Measurements from ENCODE around the gene DGKE.

Gene DGKE

DNA sequence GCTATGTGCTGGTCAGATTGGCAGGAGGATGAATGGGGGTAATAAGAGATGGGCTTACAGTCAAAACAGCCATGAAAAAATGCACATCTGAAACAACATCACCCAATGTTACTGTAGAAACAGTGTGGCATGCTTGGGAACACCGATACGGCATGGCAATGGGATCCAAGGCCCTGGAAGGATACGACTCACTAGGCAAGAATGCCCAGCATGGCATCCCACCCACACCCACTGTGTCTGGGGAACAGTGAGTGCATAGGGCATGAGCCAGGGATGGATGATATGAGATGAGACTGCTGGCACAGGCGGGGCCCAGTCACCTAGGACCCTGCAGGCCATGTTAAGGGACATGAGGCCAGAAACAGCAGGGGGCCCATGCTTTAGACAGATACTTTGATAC lies 68.4 kb downstream of the DGKE start:
- TF ChIP-seq FOXP2 (optimal IDR thresholded peaks at IDR 0.05; ENCODE audit: borderline replicate concordance, extremely low read depth, extremely low read length, insufficient read depth) (no peak), POLR2AphosphoS5 (IDR thresholded peaks at IDR 0.05; ENCODE audit: low read depth, low read length) (no peak), SIN3A (IDR thresholded peaks at IDR 0.05; ENCODE audit: borderline replicate concordance, insufficient read depth, low read length) (no peak), TAF1 (IDR thresholded peaks at IDR 0.05; ENCODE audit: borderline replicate concordance, insufficient read depth, low read length) (no peak), REST (IDR thresholded peaks at IDR 0.05; ENCODE audit: insufficient read depth in 1 of 2, low read depth in 2 of 2, low read length in 2 of 2) (no peak)

DNA sequence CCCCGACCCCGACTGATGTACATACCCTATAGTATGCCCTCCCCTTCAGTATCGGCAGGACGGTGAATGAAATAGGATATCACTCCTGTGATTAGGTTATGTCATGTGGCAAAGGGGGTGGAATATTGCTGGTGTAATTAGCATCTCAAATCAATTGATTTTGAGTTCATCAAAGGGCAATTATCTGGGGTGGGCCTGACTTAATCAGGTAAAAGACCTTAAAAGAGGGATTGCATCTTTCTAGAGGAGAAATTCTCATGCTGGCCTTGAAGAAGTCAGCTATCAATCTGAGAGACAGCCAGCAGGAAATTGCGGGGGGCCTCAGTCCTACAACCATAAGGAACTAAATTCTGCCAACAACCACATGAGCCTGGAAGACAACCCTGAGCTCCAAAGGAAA lies 69.6 kb downstream of the DGKE start:
- TF ChIP-seq POLR2AphosphoS5 (IDR thresholded peaks at IDR 0.05; ENCODE audit: low read depth, low read length): no peak
- no peak for TF ChIP-seq REST (IDR thresholded peaks at IDR 0.05; ENCODE audit: insufficient read depth in 1 of 2, low read depth in 2 of 2, low read length in 2 of 2)
- TF ChIP-seq FOXP2 (optimal IDR thresholded peaks at IDR 0.05; ENCODE audit: borderline replicate concordance, extremely low read depth, extremely low read length, insufficient read depth): no peak
- no peak for TF ChIP-seq SIN3A (IDR thresholded peaks at IDR 0.05; ENCODE audit: borderline replicate concordance, insufficient read depth, low read length)
- TF ChIP-seq TAF1 (IDR thresholded peaks at IDR 0.05; ENCODE audit: borderline replicate concordance, insufficient read depth, low read length): no peak

DNA sequence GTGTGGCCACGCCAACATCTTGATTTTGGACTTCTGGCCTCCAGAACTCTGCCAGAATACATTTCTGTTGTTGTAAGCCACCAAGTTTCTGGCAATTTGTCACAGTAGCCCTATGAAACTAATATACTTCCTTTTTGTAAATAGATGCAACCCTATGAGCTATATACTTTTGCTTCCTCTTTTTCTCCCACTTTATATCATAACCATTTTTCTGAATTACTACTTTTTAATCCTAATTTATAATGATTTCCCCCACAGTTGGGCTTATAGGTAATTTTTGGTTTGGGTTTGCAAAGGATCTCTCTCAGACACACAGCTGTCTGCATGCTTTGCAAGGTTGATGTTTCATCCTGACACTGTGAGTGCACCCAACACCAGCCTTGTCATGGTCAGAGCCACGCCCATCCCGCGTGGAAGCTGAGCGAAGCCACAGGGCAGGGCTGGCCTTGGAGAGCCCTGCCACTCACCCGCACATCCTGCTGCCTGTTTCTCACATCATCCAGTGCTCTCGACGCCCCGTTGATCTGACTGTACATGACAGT lies 74.1 kb downstream of the DGKE start:
- TF ChIP-seq REST (IDR thresholded peaks at IDR 0.05; ENCODE audit: insufficient read depth in 1 of 2, low read depth in 2 of 2, low read length in 2 of 2) (no peak), TAF1 (IDR thresholded peaks at IDR 0.05; ENCODE audit: borderline replicate concordance, insufficient read depth, low read length) (no peak), SIN3A (IDR thresholded peaks at IDR 0.05; ENCODE audit: borderline replicate concordance, insufficient read depth, low read length) (no peak), POLR2AphosphoS5 (IDR thresholded peaks at IDR 0.05; ENCODE audit: low read depth, low read length) (no peak), FOXP2 (optimal IDR thresholded peaks at IDR 0.05; ENCODE audit: borderline replicate concordance, extremely low read depth, extremely low read length, insufficient read depth) (no peak)

DNA sequence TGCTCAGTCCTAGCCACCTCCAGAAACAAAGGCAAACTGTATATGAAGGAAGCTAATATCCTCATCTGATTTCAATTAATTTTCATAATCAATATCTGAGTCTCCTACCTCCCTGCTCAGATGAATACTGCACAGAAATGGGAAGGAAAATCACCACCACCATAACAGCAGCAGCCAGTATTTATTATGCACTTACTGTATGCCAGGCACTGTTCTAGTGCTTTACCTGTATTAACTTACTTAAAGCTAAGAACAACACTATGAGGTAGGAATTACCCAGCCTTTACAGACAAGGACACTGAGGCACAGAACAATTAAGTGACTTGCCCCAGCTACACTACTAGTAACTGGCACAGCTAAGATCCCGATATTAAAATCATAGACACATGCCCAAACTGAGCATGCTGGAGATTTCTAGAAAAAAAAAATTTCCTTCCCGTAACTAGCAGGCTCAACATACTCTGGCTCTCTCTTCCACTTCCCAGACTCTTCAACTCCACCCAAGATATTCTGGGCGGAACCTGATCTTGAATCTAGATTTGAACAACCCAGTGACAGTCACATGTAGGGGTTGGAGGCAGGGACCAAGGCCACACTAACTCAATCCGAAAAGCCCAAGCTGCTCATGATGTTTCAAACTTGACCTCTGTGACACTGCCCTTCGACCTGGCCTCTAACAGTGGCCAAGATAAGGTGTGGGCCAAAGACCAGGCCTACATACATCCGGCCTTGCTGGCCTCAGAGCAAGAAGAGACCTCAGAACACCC lies 76.0 kb downstream of the DGKE start:
- TF ChIP-seq TAF1 (IDR thresholded peaks at IDR 0.05; ENCODE audit: borderline replicate concordance, insufficient read depth, low read length): no peak
- no peak for TF ChIP-seq REST (IDR thresholded peaks at IDR 0.05; ENCODE audit: insufficient read depth in 1 of 2, low read depth in 2 of 2, low read length in 2 of 2)
- no peak for TF ChIP-seq POLR2AphosphoS5 (IDR thresholded peaks at IDR 0.05; ENCODE audit: low read depth, low read length)
- TF ChIP-seq FOXP2 (optimal IDR thresholded peaks at IDR 0.05; ENCODE audit: borderline replicate concordance, extremely low read depth, extremely low read length, insufficient read depth): no peak
- no peak for TF ChIP-seq SIN3A (IDR thresholded peaks at IDR 0.05; ENCODE audit: borderline replicate concordance, insufficient read depth, low read length)
